ENCODE data around the gene TMEM205. TPM values are rescaled to one million over a fixed set of nuclear protein-coding genes. Genes with fewer than 3 reads are reported as not detected.

Gene TMEM205
- 10 to 100 TPM; 23.6 to 29.6 TPM for total RNA-seq

GRCh38 chr19:11346104-11346940 is at the start of gene TMEM205, which contains the start of gene CCDC159:
Gene TMEM205, minus strand, starts transcription at chr19:11346268. Its CDS starts 649 bp downstream, at chr19:11345619.
Gene CCDC159, plus strand, starts transcription at chr19:11346519. Its CDS starts 88 bp downstream, at chr19:11346607.
- H3K4me1 Mint-ChIP-seq (ENCODE audit: low read depth), result peaks cover 26% of the 10 kb centered on the region

GRCh38 chr19:11390933-11391680 is 45.0 kb upstream of the TMEM205 start:
- H3K27me3 Mint-ChIP-seq (ENCODE audit: low read depth), result peaks cover 10% of the 10 kb centered on the region
- no peak overlapping the region for H3K4me3 Mint-ChIP-seq
- H3K27ac Mint-ChIP-seq, result no peak overlapping the region
- no peaks in the 10 kb centered on the region for H3K9me3 Mint-ChIP-seq (ENCODE audit: insufficient read depth)
- no peak for DNase-seq
- H3K36me3 Mint-ChIP-seq (ENCODE audit: low read depth), result no peaks in the 10 kb centered on the region
- no peak for ATAC-seq
- CTCF ChIA-PET, result interaction anchor here (0.6 to 2.7 kb wide), 3 partner anchors 10 to 97 kb away, joined by 3 to 19 read pairs (median 4); no protein-coding TSS in a partner anchor
- H3K4me1 Mint-ChIP-seq (ENCODE audit: low read depth), result peaks cover 9% of the 10 kb centered on the region
- POLR2A ChIA-PET, result interaction anchor here (0.8 to 1.4 kb wide), 3 partner anchors 9 to 13 kb away, joined by 3 to 4 read pairs (median 3); no protein-coding TSS in a partner anchor

More at GRCh38 chr19:11346104-11346940, at the start of gene TMEM205, which contains the start of gene CCDC159:
- CTCF ChIA-PET, result interaction anchor here (1.0 to 3.2 kb wide), 8 partner anchors 9 to 136 kb away, joined by 3 to 20 read pairs (median 5); partner anchors contain the start of gene SWSAP1
- Mint-ChIP-seq H3K9me3 (ENCODE audit: insufficient read depth) (peaks cover 6% of the 10 kb centered on the region), H3K27ac (peak within 1 kb of the TSS; percentile 92), H3K27me3 (ENCODE audit: low read depth) (no peaks in the 10 kb centered on the region), H3K4me3 (peak within 1 kb of the TSS; percentile 85), H3K36me3 (ENCODE audit: low read depth) (peaks cover 12% of the 10 kb centered on the region)
- peak; percentile 99 for ATAC-seq
- POLR2A ChIA-PET, result interaction anchor here (1.0 to 2.1 kb wide), 2 partner anchors 29 to 257 kb away, joined by 6 to 12 read pairs; partner anchors contain the start of genes LDLR and SWSAP1
- peak; percentile 100 for DNase-seq

DNA sequence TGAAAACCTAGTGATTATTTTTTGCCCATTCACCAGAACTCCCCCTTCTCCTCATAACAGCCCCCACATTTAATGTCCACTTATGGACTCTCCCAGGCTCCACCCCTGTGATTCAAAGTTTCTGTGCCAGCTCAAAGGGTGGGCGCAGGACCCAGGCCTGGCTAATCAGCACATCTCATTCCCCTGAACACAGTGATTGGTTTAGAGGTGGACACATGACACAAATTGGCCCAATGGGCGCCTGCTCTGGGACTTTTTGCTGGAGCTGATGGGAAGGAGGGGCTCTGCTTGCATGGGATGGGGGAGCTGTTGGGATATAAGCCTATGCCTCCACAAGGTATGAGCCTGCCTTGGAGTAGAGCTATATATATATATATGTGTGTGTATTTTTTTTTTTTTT is 44.3 kb upstream of the TMEM205 start:
- no peaks in the 10 kb centered on the region for H3K36me3 Mint-ChIP-seq (ENCODE audit: low read depth)
- DNase-seq (no peak), ATAC-seq (no peak)
- no peak overlapping the region for H3K4me3 Mint-ChIP-seq
- H3K9me3 Mint-ChIP-seq (ENCODE audit: insufficient read depth), result no peaks in the 10 kb centered on the region
- H3K4me1 Mint-ChIP-seq (ENCODE audit: low read depth), result peaks cover 9% of the 10 kb centered on the region
- CTCF ChIA-PET, result interaction anchor here (0.6 to 2.7 kb wide), 3 partner anchors 9 to 96 kb away, joined by 3 to 19 read pairs (median 4); no protein-coding TSS in a partner anchor
- no peak overlapping the region for H3K27ac Mint-ChIP-seq
- POLR2A ChIA-PET, result interaction anchor here (1.2 to 1.4 kb wide), 2 partner anchors 9 to 14 kb away, joined by 3 to 4 read pairs; no protein-coding TSS in a partner anchor
- peaks cover 10% of the 10 kb centered on the region for H3K27me3 Mint-ChIP-seq (ENCODE audit: low read depth)

DNA sequence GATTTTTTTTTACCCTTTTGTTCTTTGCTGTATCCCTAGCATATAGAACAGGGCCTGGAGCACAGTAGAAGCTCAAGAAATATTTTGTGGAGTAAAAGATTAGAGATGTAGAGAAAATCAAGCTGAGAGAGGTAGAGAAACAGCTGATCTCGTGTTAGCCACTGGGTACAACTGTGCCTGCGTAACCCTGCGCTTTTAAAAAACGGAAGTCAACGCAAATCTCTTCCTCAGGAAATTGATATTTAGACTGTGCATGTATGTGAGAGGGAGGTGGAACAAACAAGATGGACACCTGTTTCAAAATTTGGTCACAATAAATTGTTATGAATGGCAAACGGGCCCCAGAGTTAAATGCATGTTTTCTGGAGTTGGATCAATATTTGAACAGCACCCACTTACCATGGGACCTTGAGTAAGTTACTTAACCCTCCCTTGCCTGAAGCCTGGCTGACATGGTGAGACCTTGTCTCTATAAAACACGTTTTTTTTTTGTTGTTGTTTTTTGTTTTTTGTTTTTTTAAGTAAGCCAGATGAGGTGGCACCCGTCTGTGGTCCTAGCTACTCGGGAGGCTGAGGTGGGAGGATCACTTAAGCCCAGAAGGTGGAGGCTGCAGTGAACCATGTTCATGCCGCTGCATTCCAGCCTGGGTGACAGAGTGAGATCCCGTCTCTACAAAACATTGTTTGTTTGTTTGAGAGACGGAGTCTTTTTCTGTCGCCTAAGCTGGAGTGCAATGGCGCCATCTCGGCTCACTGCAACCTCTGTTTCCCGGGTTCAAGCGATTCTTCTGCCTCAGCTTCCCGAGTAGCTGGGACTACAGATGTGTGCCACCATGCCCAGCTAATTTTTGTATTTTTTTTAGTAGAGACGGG is 41.3 kb upstream of the TMEM205 start:
- H3K27ac Mint-ChIP-seq, result no peak overlapping the region
- ATAC-seq (no peak), DNase-seq (no peak)
- no peaks in the 10 kb centered on the region for H3K36me3 Mint-ChIP-seq (ENCODE audit: low read depth)
- H3K9me3 Mint-ChIP-seq (ENCODE audit: insufficient read depth), result no peaks in the 10 kb centered on the region
- peaks cover 12% of the 10 kb centered on the region for H3K27me3 Mint-ChIP-seq (ENCODE audit: low read depth)
- ChIA-PET CTCF (interaction anchor here (1.0 to 1.2 kb wide), 2 partner anchors 10 to 65 kb away, joined by 4 read pairs; no protein-coding TSS in a partner anchor), POLR2A (no interaction called here)
- no peak overlapping the region for H3K4me3 Mint-ChIP-seq
- peaks cover 14% of the 10 kb centered on the region for H3K4me1 Mint-ChIP-seq (ENCODE audit: low read depth)

DNA sequence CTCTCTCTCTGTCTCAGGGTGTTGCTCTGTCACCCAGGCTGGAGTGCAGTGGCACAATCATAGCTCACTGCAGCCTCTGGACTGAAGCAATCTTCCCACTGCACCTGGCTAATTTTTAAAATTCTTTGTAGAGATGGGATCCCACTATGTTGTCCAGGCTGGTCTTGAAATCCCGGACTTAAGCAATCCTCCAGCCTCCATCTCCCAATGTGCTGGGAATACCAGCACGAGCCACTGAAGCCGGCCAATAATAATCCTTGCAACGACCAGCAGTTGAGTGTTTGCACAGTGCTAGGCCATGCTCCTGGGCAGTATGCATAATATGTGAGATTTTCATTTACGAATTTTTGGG is 38.7 kb upstream of the TMEM205 start:
- H3K9me3 Mint-ChIP-seq (ENCODE audit: insufficient read depth), result no peaks in the 10 kb centered on the region
- H3K4me1 Mint-ChIP-seq (ENCODE audit: low read depth), result peaks cover 33% of the 10 kb centered on the region
- DNase-seq (no peak), ATAC-seq (no peak)
- POLR2A ChIA-PET, result no interaction called here
- H3K36me3 Mint-ChIP-seq (ENCODE audit: low read depth), result peaks cover 3% of the 10 kb centered on the region
- no peak overlapping the region for H3K4me3 Mint-ChIP-seq
- H3K27ac Mint-ChIP-seq, result no peak overlapping the region
- CTCF ChIA-PET, result no interaction called here
- H3K27me3 Mint-ChIP-seq (ENCODE audit: low read depth), result peaks cover 12% of the 10 kb centered on the region

- ChIA-PET POLR2A (interaction anchor here (1.2 kb wide), 1 partner anchor 9 kb away, joined by 4 read pairs; the partner anchor contains the start of gene SWSAP1), CTCF (interaction anchor here (0.8 to 1.6 kb wide), 11 partner anchors 9 to 311 kb away, joined by 3 to 13 read pairs (median 5); partner anchors contain the start of genes CCDC159, ECSIT, ODAD3 and PRKCSH)
- DNase-seq (no peak), ATAC-seq (no peak)
- Mint-ChIP-seq H3K9me3 (ENCODE audit: insufficient read depth) (no peaks in the 10 kb centered on the region), H3K4me3 (no peak overlapping the region), H3K4me1 (ENCODE audit: low read depth) (peaks cover 38% of the 10 kb centered on the region), H3K36me3 (ENCODE audit: low read depth) (peaks cover 3% of the 10 kb centered on the region), H3K27me3 (ENCODE audit: low read depth) (peaks cover 12% of the 10 kb centered on the region), H3K27ac (no peak overlapping the region)
Observed at GRCh38 chr19:11383706-11384048, 37.6 kb upstream of the TMEM205 start.

GRCh38 chr19:11382898-11383705 is 37.0 kb upstream of the TMEM205 start:
- peak overlapping the region; percentile 75 for H3K27ac Mint-ChIP-seq
- DNase-seq, result peak; percentile 67
- no peak for ATAC-seq

GRCh38 chr19:11380653-11381537 is 34.8 kb upstream of the TMEM205 start:
- peaks cover 54% of the 10 kb centered on the region for H3K4me1 Mint-ChIP-seq (ENCODE audit: low read depth)
- ChIA-PET POLR2A (interaction anchor here (0.5 to 1.8 kb wide), 19 partner anchors 10 to 1413 kb away, joined by 3 to 7 read pairs (median 3); partner anchors contain the start of genes LDLR, ODAD3, RAB3D and ZNF653), CTCF (interaction anchor here (0.6 to 2.7 kb wide), 41 partner anchors 10 to 663 kb away, joined by 3 to 36 read pairs (median 5); partner anchors contain the start of genes CCDC159, DNM2, ECSIT and ELAVL3)
- H3K27ac Mint-ChIP-seq, result peak overlapping the region; percentile 98
- no peaks in the 10 kb centered on the region for H3K9me3 Mint-ChIP-seq (ENCODE audit: insufficient read depth)
- H3K4me3 Mint-ChIP-seq, result peak overlapping the region; percentile 84
- DNase-seq (peak; percentile 99), ATAC-seq (peak; percentile 86)
- peaks cover 12% of the 10 kb centered on the region for H3K27me3 Mint-ChIP-seq (ENCODE audit: low read depth)
- peaks cover 19% of the 10 kb centered on the region for H3K36me3 Mint-ChIP-seq (ENCODE audit: low read depth)

More at GRCh38 chr19:11382898-11383705, 37.0 kb upstream of the TMEM205 start:
- POLR2A ChIA-PET, result interaction anchor here (0.6 to 1.2 kb wide), 3 partner anchors 8 to 60 kb away, joined by 3 to 4 read pairs (median 4); partner anchors contain the start of gene SWSAP1
- H3K4me1 Mint-ChIP-seq (ENCODE audit: low read depth), result peaks cover 42% of the 10 kb centered on the region
- H3K9me3 Mint-ChIP-seq (ENCODE audit: insufficient read depth), result no peaks in the 10 kb centered on the region
- peak overlapping the region; percentile 71 for H3K4me3 Mint-ChIP-seq
- peaks cover 12% of the 10 kb centered on the region for H3K27me3 Mint-ChIP-seq (ENCODE audit: low read depth)
- CTCF ChIA-PET, result interaction anchor here (0.8 to 1.6 kb wide), 17 partner anchors 9 to 312 kb away, joined by 3 to 13 read pairs (median 4); partner anchors contain the start of genes CCDC159, ECSIT, ODAD3 and PRKCSH
- peaks cover 5% of the 10 kb centered on the region for H3K36me3 Mint-ChIP-seq (ENCODE audit: low read depth)

DNA sequence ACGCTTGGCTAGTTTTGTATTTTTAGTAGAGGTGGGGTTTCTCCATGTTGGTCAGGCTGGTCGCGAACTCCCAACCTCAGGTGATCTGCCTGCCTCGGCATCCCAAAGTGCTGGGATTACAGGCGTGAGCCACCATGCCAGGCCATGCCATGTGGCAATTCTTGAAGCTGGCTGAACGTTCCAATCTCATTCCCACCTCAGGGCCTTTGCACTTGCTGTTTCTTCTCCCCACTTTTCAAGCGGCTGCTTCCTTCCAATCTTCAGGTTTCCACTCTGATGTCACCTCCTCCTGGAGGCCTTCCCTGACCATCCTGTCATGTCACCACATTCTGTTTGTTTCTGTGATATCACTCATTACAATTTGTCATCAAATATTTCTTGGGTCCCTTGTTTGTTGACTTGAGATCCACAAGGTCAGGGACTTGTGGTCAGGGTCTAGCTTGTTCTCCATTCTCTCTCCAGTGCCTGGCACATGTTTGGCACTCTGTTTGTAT is 33.8 kb upstream of the TMEM205 start:
- Mint-ChIP-seq H3K27ac (peak overlapping the region; percentile 98), H3K4me3 (peak overlapping the region; percentile 84), H3K27me3 (ENCODE audit: low read depth) (peaks cover 12% of the 10 kb centered on the region), H3K9me3 (ENCODE audit: insufficient read depth) (no peaks in the 10 kb centered on the region), H3K36me3 (ENCODE audit: low read depth) (peaks cover 23% of the 10 kb centered on the region), H3K4me1 (ENCODE audit: low read depth) (peaks cover 58% of the 10 kb centered on the region)
- no peak for DNase-seq
- no peak for ATAC-seq
- CTCF ChIA-PET, result interaction anchor here (0.6 to 2.7 kb wide), 12 partner anchors 10 to 103 kb away, joined by 3 to 36 read pairs (median 16); partner anchors contain the start of genes CCDC159, ODAD3, PRKCSH and TMEM205
- POLR2A ChIA-PET, result interaction anchor here (1.4 kb wide), 1 partner anchor 291 kb away, joined by 7 read pairs; the partner anchor contains the start of gene LDLR
